Heart left ventricle (tissue), 13 donors: Measurements from ENCODE around the gene LYG1.
A peak's percentile ranks its signal among the peaks of the same experiment; 100 is the strongest.

Experiments
- POLR2A ChIP-seq, 2 donors: fragments of 450-650 bp; IDR thresholded peaks; one replicate each; pipeline ENCODE4 v1.6.1; 2017; ENCODE audit warnings: antibody characterized with exemption in 2 of 2, mild to moderate bottlenecking in 2 of 2, moderate library complexity in 2 of 2
- TF ChIP-seq, protein P1 (sequence below), 12 donors: fragments of 200-600 bp; sonication (generic) in 4 of 12; IDR thresholded peaks; one replicate each; pipeline versions ENCODE4 v1.5.0 to v1.8.0; 2018 to 2022; ENCODE audit warnings: antibody characterized with exemption in 12 of 12, mild to moderate bottlenecking in 5 of 12
- donor health status: ischemic (EF 13 %, LVEDD 7.1; RV severe dilation, severe dysfunction).
- donor health status: DM: no; HTN: yes; CAD: no.
- donor health status: DM: no; HTN: no; CAD: no.
- donor health status: ischemic (EF 25% LVEDD 6.9; RV normal size, moderate dysfunction).
- donor health status: ischemic (EF 25% LVEDD 5.7; RV mildly dilated, moderate dysfunction).
- donor health status: ischemic (EF 35%, LVEDD 5.7; RV mildly dilated, moderate dysfunction).
- donor health status: nonischemic (EF 11% LVEDD 7.7; RV severe dilation, severe dysfunction).
- donor health status: DM: yes; HTN: yes; CAD: no.
- donor health status: PGD.
- donor health status: ischemic (EF 29% LVEDD 5.4; RV normal size, mild dysfunction).
- donor health status: nonischemic (EF 23%, LVEDD 6.1; RV moderate dilation, normal function).

DNA sequence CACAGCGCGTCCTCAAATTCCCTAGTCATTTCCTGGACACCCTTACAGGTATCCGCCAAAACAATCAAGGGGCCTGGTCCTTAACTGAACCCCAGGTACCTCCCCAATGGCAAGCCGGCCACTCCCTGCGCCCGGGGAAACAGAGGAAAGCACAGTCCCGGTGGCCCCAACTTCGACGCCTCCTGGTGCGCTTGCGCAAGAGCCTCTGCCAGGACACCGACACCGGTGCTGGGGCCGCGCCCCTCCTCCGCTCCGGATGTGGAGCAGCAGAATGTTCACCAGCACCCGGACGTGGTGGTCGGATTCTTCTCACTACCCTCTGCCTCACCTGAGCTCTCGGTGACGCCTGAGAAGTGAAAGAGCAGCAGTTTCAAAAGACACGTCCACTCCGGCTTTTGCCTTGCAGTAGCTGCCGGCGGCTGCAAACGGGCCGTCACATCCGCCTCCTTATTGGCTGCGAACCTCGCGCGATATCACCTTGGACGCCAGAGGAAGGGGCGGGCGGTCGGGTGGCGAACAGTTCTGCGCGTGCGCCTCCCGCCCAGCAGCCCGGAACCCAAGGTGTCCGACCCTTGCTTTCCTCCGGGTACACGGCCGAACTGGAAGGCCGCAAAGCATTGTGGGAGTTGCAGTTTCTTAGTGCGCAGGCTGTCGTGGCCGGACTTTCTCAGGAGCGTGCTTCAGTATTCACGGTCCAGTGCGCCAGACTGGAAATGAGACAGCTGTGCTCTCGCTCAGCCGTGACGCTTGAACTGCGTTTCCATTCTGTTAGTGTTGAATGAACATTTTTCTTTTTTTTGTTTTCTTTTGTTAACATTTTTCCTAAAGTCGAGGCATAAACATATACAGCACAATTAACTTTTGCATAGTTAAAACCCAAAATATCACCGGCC is 35.2 kb upstream of the LYG1 start, which contains the start of gene TXNDC9:
- TF ChIP-seq, protein P1, sequence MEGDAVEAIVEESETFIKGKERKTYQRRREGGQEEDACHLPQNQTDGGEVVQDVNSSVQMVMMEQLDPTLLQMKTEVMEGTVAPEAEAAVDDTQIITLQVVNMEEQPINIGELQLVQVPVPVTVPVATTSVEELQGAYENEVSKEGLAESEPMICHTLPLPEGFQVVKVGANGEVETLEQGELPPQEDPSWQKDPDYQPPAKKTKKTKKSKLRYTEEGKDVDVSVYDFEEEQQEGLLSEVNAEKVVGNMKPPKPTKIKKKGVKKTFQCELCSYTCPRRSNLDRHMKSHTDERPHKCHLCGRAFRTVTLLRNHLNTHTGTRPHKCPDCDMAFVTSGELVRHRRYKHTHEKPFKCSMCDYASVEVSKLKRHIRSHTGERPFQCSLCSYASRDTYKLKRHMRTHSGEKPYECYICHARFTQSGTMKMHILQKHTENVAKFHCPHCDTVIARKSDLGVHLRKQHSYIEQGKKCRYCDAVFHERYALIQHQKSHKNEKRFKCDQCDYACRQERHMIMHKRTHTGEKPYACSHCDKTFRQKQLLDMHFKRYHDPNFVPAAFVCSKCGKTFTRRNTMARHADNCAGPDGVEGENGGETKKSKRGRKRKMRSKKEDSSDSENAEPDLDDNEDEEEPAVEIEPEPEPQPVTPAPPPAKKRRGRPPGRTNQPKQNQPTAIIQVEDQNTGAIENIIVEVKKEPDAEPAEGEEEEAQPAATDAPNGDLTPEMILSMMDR (IDR thresholded peaks at IDR 0.05) = no peak
- peak in 1 of 2 donors; percentile 82 for TF ChIP-seq POLR2A (IDR thresholded peaks at IDR 0.05)
